ENCODE data around the gene SUPV3L1. TPM values are rescaled to one million over a fixed set of nuclear protein-coding genes. Genes with fewer than 3 reads are reported as not detected.
A peak's percentile ranks its signal among the peaks of the same experiment; 100 is the strongest.

The SUPV3L1 gene
- total and polyA plus RNA-seq, 7 experiments from 2014 or later = 16.5 to 63.2 (median 39.6) TPM

DNA sequence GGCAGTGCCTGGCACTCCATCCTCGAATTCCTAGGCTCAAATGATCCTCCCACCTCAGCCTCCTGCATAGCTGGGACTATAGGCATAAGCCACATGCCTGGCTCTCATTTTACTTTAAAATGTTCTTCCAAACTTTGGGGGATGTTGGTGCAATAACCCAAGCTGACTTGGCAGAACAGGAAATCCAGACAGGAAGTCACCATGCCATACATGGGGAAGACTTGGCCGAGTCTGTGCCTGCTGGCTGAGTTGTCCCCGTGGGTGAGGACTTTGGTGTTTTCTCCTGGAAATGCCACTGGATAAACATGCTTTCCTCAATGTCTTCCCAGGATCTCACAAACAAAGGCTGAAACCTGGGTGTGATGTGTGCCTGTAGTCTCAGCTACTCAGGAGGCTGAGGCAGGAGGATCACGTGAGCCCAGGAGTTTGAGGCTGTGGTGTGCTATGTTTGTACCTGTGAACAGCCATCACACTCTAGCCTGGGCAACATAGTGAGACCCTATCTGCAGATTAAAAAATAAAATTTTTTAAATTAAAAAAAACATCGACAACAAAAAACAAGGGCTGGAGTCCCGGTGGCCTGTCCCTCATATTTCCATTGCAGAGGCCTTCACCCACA, 59.9 kb downstream of the SUPV3L1 start:
- intact Hi-C loops (cut with micrococcal nuclease) = loop anchor here (5.0 to 10.0 kb wide), 2 partner anchors 395 to 397 kb away; partner anchors contain the start of gene FAM241B (in 1 of the 2)
- H3K4me1 Mint-ChIP-seq = peaks cover 0 to 19% (median 8%) of the 10 kb centered on the region in 7 donors
- Histone ChIP-seq H3K36me3 (ENCODE audit: control insufficient read depth in 2 of 3, insufficient read depth in 3 of 3, low read length in 3 of 3) (peaks cover 0 to 15% (median 0%) of the 10 kb centered on the region in 3 experiments), H3K4me1 (ENCODE audit: control insufficient read depth in 2 of 2, insufficient read depth in 2 of 2, low read length in 2 of 2) (peaks cover 0 to 4% of the 10 kb centered on the region in 2 donors), H3K9me3 (ENCODE audit: control insufficient read depth in 2 of 3, low read length in 3 of 3) (no peaks in the 10 kb centered on the region), H3K27me3 (ENCODE audit: control insufficient read depth in 2 of 2, insufficient read depth in 2 of 2, low read length in 2 of 2) (no peaks in the 10 kb centered on the region), H3K4me3 (ENCODE audit: low read length) (no peak overlapping the region), H3K27ac (ENCODE audit: low read depth, low read length) (no peak overlapping the region)
- DNase-seq (no peak), ATAC-seq (no peak)
- CTCF ChIA-PET = interaction anchor here (1.8 to 3.5 kb wide), 3 partner anchors 125 to 163 kb away, joined by 5 to 54 read pairs (median 12); no protein-coding TSS in a partner anchor
- peaks cover 0 to 7% (median 3%) of the 10 kb centered on the region in 5 donors for H3K36me3 Mint-ChIP-seq
- no peak overlapping the region for H3K27ac Mint-ChIP-seq
- POLR2A ChIA-PET = interaction anchor here (0.5 kb wide), 1 partner anchor 154 kb away, joined by 4 read pairs; no protein-coding TSS in a partner anchor
- no peaks in the 10 kb centered on the region for H3K27me3 Mint-ChIP-seq
- H3K9me3 Mint-ChIP-seq = no peaks in the 10 kb centered on the region
- no peak overlapping the region for H3K4me3 Mint-ChIP-seq

DNA sequence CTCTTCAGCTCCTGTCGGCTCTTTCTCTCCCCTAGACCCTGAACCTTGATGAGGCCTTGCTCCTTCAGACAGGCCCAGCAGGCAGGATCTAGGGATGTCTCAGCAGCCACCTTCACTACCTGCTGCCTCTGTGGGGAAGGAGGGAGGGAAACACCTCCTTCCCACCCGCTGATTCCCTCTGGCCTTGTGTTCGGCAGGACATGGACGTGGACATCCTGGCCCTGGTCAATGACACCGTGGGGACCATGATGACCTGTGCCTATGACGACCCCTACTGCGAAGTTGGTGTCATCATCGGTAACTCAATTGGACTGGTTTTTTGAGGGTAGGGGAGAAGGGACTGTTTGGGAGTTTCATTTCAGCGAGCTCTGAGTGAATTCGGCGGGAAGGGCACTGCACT, 60.4 kb downstream of the SUPV3L1 start:
- H3K4me3 Mint-ChIP-seq = no peak overlapping the region
- POLR2A ChIA-PET = no interaction called here

DNA sequence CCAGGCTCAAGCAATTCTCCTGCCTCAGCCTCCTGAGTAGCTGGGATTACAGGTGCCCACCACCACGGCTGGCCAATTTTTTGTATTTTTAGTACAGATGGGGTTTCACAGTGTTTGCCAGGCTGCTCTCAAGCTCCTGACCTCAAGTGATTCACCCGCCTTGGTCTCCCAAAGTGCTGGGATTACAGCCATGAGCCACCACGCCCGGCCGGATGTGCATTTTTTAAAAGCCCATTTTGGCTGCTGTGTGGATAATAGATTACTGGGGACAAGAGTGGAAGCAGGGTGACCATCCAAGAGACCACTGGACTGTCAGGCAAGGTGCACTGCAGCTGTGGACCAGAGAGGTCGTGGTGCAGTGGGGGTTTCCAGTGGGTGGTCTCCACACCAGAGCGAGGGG, 61.5 kb downstream of the SUPV3L1 start:
- peaks cover 0 to 24% (median 0%) of the 10 kb centered on the region in 3 experiments for H3K36me3 ChIP-seq (ENCODE audit: control insufficient read depth in 2 of 3, insufficient read depth in 3 of 3, low read length in 3 of 3)
- Mint-ChIP-seq H3K27ac (no peak overlapping the region), H3K27me3 (no peaks in the 10 kb centered on the region), H3K4me3 (no peak overlapping the region), H3K4me1 (peaks cover 0 to 12% (median 8%) of the 10 kb centered on the region in 7 donors), H3K36me3 (peaks cover 0 to 7% (median 6%) of the 10 kb centered on the region in 5 donors), H3K9me3 (no peaks in the 10 kb centered on the region)
- no peaks in the 10 kb centered on the region for H3K9me3 ChIP-seq (ENCODE audit: control insufficient read depth in 2 of 3, low read length in 3 of 3)
- H3K4me1 ChIP-seq (ENCODE audit: control insufficient read depth in 2 of 2, insufficient read depth in 2 of 2, low read length in 2 of 2) = peaks cover 0 to 4% of the 10 kb centered on the region in 2 donors
- ChIA-PET CTCF (interaction anchor here (1.4 to 1.8 kb wide), 2 partner anchors 151 to 155 kb away, joined by 3 to 9 read pairs; no protein-coding TSS in a partner anchor), POLR2A (no interaction called here)
- ATAC-seq (no peak), DNase-seq (no peak)
- no peak overlapping the region for H3K27ac ChIP-seq (ENCODE audit: low read depth, low read length)
- intact Hi-C loops (cut with micrococcal nuclease) = no loop called here
- no peak overlapping the region for H3K4me3 ChIP-seq (ENCODE audit: low read length)
- no peaks in the 10 kb centered on the region for H3K27me3 ChIP-seq (ENCODE audit: control insufficient read depth in 2 of 2, insufficient read depth in 2 of 2, low read length in 2 of 2)

More for the DNA sequence above, 60.4 kb downstream of the SUPV3L1 start:
- peaks cover 0 to 16% (median 8%) of the 10 kb centered on the region in 7 donors for H3K4me1 Mint-ChIP-seq
- H3K27ac Mint-ChIP-seq = peak overlapping the region in 1 of 9 donors; percentile 57
- intact Hi-C loops (cut with micrococcal nuclease) = no loop called here
- peaks cover 0 to 7% (median 3%) of the 10 kb centered on the region in 5 donors for H3K36me3 Mint-ChIP-seq
- Histone ChIP-seq H3K4me1 (ENCODE audit: control insufficient read depth in 2 of 2, insufficient read depth in 2 of 2, low read length in 2 of 2) (peaks cover 0 to 4% of the 10 kb centered on the region in 2 donors), H3K27ac (ENCODE audit: low read depth, low read length) (no peak overlapping the region), H3K9me3 (ENCODE audit: control insufficient read depth in 2 of 3, low read length in 3 of 3) (no peaks in the 10 kb centered on the region), H3K4me3 (ENCODE audit: low read length) (no peak overlapping the region), H3K27me3 (ENCODE audit: control insufficient read depth in 2 of 2, insufficient read depth in 2 of 2, low read length in 2 of 2) (no peaks in the 10 kb centered on the region), H3K36me3 (ENCODE audit: control insufficient read depth in 2 of 3, insufficient read depth in 3 of 3, low read length in 3 of 3) (peaks cover 0 to 15% (median 0%) of the 10 kb centered on the region in 3 experiments)
- CTCF ChIA-PET = interaction anchor here (3.5 kb wide), 1 partner anchor 152 kb away, joined by 54 read pairs; no protein-coding TSS in a partner anchor
- ATAC-seq (no peak), DNase-seq (no peak)
- no peaks in the 10 kb centered on the region for H3K27me3 Mint-ChIP-seq
- H3K9me3 Mint-ChIP-seq = no peaks in the 10 kb centered on the region

DNA sequence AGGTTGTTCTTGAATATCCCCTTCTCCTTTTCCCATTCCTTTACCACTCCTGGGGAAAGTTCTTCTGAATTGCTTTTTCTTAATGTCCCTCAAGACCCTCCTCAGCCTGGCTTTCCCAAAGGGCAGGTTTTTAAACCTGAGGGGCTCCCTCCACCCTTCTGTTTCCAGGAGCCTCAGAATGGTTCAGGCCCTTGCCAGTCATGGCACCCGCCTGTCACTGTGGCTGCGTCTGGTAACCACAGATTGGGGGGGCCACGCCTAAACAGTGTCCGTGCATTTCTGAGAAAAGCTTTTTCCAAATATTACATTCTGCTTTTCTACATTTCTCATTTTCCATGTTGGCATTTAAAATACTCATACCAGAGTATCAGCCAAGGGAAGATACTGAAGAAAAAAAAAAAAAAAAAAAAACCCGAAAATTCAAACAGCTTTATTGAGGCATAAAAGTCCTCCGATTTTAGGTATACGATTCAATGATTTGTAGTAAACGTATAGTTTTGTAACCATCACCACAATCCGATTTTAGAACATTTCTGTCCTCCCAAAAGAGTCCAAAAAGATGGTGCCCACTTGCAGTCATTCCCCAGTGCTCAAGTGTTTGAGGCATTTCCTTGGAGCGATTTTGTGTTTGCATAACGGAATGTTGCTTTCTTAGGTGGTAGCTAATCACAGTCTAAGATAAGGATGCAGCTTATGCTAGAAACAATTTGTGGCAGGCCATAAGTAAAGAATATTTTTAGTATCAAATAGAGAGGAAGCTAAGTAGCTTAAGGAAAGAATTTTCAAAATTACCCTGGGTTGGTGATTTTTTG, 62.2 kb downstream of the SUPV3L1 start:
- peaks cover 0 to 9% (median 6%) of the 10 kb centered on the region in 7 donors for H3K4me1 Mint-ChIP-seq

DNA sequence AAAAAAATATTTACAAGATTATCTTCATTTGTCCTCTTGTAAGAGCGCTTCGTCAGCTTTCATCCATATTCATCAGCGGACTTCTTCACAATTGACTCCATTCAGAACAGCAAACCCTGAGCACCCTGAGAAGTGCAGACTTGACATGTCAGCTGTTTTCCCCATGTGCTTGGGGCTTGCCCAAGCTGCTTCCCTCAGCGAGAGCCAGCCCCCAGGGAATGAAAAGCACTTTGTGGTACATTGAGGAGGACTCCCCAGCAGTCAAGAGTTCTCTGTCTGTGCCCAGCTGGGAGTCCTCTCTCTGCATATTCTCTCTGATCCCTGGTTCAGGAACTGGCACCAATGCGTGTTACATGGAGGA, 62.8 kb downstream of the SUPV3L1 start:
- DNase-seq (no peak), ATAC-seq (no peak)
- no peak overlapping the region for H3K27ac ChIP-seq (ENCODE audit: low read depth, low read length)
- Mint-ChIP-seq H3K27me3 (no peaks in the 10 kb centered on the region), H3K9me3 (no peaks in the 10 kb centered on the region), H3K36me3 (peaks cover 0 to 16% (median 7%) of the 10 kb centered on the region in 5 donors), H3K4me3 (no peak overlapping the region), H3K4me1 (peaks cover 0 to 3% (median 2%) of the 10 kb centered on the region in 7 donors), H3K27ac (no peak overlapping the region)
- H3K27me3 ChIP-seq (ENCODE audit: control insufficient read depth in 2 of 2, insufficient read depth in 2 of 2, low read length in 2 of 2) = no peaks in the 10 kb centered on the region
- no peaks in the 10 kb centered on the region for H3K9me3 ChIP-seq (ENCODE audit: control insufficient read depth in 2 of 3, low read length in 3 of 3)
- ChIA-PET POLR2A (interaction anchor here (0.6 kb wide), 1 partner anchor 237 kb away, joined by 3 read pairs; no protein-coding TSS in a partner anchor), CTCF (interaction anchor here (0.6 to 1.8 kb wide), 6 partner anchors 9 to 228 kb away, joined by 3 to 9 read pairs (median 3); no protein-coding TSS in a partner anchor)
- H3K36me3 ChIP-seq (ENCODE audit: control insufficient read depth in 2 of 3, insufficient read depth in 3 of 3, low read length in 3 of 3) = peaks cover 0 to 37% (median 0%) of the 10 kb centered on the region in 3 experiments
- H3K4me3 ChIP-seq (ENCODE audit: low read length) = no peak overlapping the region
- H3K4me1 ChIP-seq (ENCODE audit: control insufficient read depth in 2 of 2, insufficient read depth in 2 of 2, low read length in 2 of 2) = peaks cover 0 to 2% of the 10 kb centered on the region in 2 donors
- intact Hi-C loops (cut with micrococcal nuclease) = no loop called here

More for the DNA sequence above, 62.2 kb downstream of the SUPV3L1 start:
- no peaks in the 10 kb centered on the region for H3K27me3 ChIP-seq (ENCODE audit: control insufficient read depth in 2 of 2, insufficient read depth in 2 of 2, low read length in 2 of 2)
- H3K27me3 Mint-ChIP-seq = no peaks in the 10 kb centered on the region
- intact Hi-C loops (cut with micrococcal nuclease) = no loop called here
- H3K9me3 Mint-ChIP-seq = no peaks in the 10 kb centered on the region
- H3K4me3 ChIP-seq (ENCODE audit: low read length) = no peak overlapping the region
- ChIA-PET POLR2A (interaction anchor here (0.6 kb wide), 1 partner anchor 237 kb away, joined by 3 read pairs; no protein-coding TSS in a partner anchor), CTCF (interaction anchor here (0.6 to 1.8 kb wide), 6 partner anchors 8 to 228 kb away, joined by 3 to 9 read pairs (median 3); no protein-coding TSS in a partner anchor)
- H3K27ac ChIP-seq (ENCODE audit: low read depth, low read length) = no peak overlapping the region
- H3K27ac Mint-ChIP-seq = no peak overlapping the region
- ATAC-seq (no peak), DNase-seq (no peak)
- H3K36me3 ChIP-seq (ENCODE audit: control insufficient read depth in 2 of 3, insufficient read depth in 3 of 3, low read length in 3 of 3) = peaks cover 0 to 31% (median 0%) of the 10 kb centered on the region in 3 experiments
- H3K4me3 Mint-ChIP-seq = no peak overlapping the region
- H3K9me3 ChIP-seq (ENCODE audit: control insufficient read depth in 2 of 3, low read length in 3 of 3) = no peaks in the 10 kb centered on the region
- peaks cover 0 to 10% (median 6%) of the 10 kb centered on the region in 5 donors for H3K36me3 Mint-ChIP-seq
- peaks cover 0 to 4% of the 10 kb centered on the region in 2 donors for H3K4me1 ChIP-seq (ENCODE audit: control insufficient read depth in 2 of 2, insufficient read depth in 2 of 2, low read length in 2 of 2)

DNA sequence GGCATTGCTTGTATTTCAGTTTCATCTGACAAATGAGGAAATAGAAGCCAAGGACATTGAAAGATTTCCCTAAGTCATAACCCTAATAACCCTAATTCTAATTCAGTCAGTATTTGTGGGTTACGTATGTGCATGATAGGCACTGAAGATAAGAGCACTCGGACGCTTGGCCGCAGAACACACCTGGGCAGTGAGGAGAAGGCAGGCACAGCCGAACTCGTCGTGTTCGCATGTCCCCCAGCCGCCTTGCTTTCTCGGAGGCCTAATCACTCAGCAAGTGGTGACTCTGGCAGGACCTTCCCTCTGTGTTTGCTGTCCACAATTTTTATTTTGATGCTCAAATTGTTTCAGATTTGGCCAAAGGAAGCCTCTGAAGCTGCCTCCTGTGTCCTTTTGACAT, 63.8 kb downstream of the SUPV3L1 start:
- no peak overlapping the region for H3K4me3 Mint-ChIP-seq
- CTCF ChIA-PET = interaction anchor here (0.7 kb wide), 1 partner anchor 62 kb away, joined by 3 read pairs; no protein-coding TSS in a partner anchor
- no peak overlapping the region for H3K27ac Mint-ChIP-seq
- H3K27me3 Mint-ChIP-seq = no peaks in the 10 kb centered on the region
- POLR2A ChIA-PET = no interaction called here
- ATAC-seq (no peak), DNase-seq (no peak)
- H3K9me3 Mint-ChIP-seq = no peaks in the 10 kb centered on the region
- peaks cover 0 to 3% (median 0%) of the 10 kb centered on the region in 7 donors for H3K4me1 Mint-ChIP-seq
- intact Hi-C loops (cut with micrococcal nuclease) = no loop called here
- peaks cover 0 to 23% (median 10%) of the 10 kb centered on the region in 5 donors for H3K36me3 Mint-ChIP-seq
- Histone ChIP-seq H3K4me1 (ENCODE audit: control insufficient read depth in 2 of 2, insufficient read depth in 2 of 2, low read length in 2 of 2) (no peaks in the 10 kb centered on the region), H3K36me3 (ENCODE audit: control insufficient read depth in 2 of 3, insufficient read depth in 3 of 3, low read length in 3 of 3) (peaks cover 0 to 47% (median 0%) of the 10 kb centered on the region in 3 experiments), H3K27ac (ENCODE audit: low read depth, low read length) (no peak overlapping the region), H3K27me3 (ENCODE audit: control insufficient read depth in 2 of 2, insufficient read depth in 2 of 2, low read length in 2 of 2) (no peaks in the 10 kb centered on the region), H3K9me3 (ENCODE audit: control insufficient read depth in 2 of 3, low read length in 3 of 3) (no peaks in the 10 kb centered on the region), H3K4me3 (ENCODE audit: low read length) (no peak overlapping the region)
